Esophagus muscularis mucosa (tissue), 4 donors: ENCODE results near the gene TMEM82. TPM values are rescaled to one million over a fixed set of nuclear protein-coding genes. Genes with fewer than 3 reads are reported as not detected.

Experiments used
- DNase-seq: peaks from one replicate; pipeline ENCODE4 v3.0.0-alpha.2; 2017; ENCODE audit errors: extremely low spot score
- H3K27ac ChIP-seq, 4 donors: fragments of 200-600 bp; sonication (generic); replicated peaks in 1 of 4; 1 replicate in 3 of 4; 2 replicates in 1 of 4; pipeline ENCODE4 v1.5.1; 2016 to 2019; ENCODE audit warnings: mild to moderate bottlenecking in 1 of 4
- H3K27me3 ChIP-seq, 4 donors: fragments of 200-600 bp; sonication (generic); one replicate each; pipeline versions ENCODE4 v1.5.1 to v1.6.0; 2016 to 2019
- H3K36me3 ChIP-seq, 4 donors: fragments of 200-600 bp; sonication (generic); one replicate each; pipeline ENCODE4 v1.5.1; 2016 to 2019
- H3K4me1 ChIP-seq, 4 donors: fragments of 200-600 bp; sonication (generic); one replicate each; pipeline ENCODE4 v1.5.1; 2016 to 2019
- H3K4me3 ChIP-seq, 4 donors: fragments of 200-600 bp; sonication (generic); 1 replicate in 2 of 4; 2 replicates in 2 of 4; pipeline ENCODE4 v1.5.1; 2016 to 2019; ENCODE audit warnings: mild to moderate bottlenecking in 4 of 4, moderate library complexity in 1 of 4
- H3K9me3 ChIP-seq, 4 donors: fragments of 200-600 bp; sonication (generic); 1 replicate in 3 of 4; 2 replicates in 1 of 4; pipeline ENCODE4 v1.5.1; 2016 to 2019
- CTCF ChIP-seq, 3 experiments: fragments of 200-600 bp in 2 of 3; fragments of 450-650 bp in 1 of 3; sonication (generic) in 2 of 3; IDR thresholded peaks; one replicate each; pipeline ENCODE4 v1.5.1; 2017 to 2019; ENCODE audit warnings: antibody characterized with exemption in 3 of 3, mild to moderate bottlenecking in 2 of 3, moderate library complexity in 1 of 3
- EP300 ChIP-seq: sonication (generic); formaldehyde crosslinking; IDR thresholded peaks from one replicate; pipeline ENCODE4 v1.6.1; 2017; ENCODE audit warnings: antibody characterized with exemption
- POLR2A ChIP-seq: fragments of 450-650 bp; IDR thresholded peaks from one replicate; pipeline ENCODE4 v1.6.1; 2017; ENCODE audit warnings: antibody characterized with exemption, moderate library complexity, mild to moderate bottlenecking, low read depth
- POLR2AphosphoS5 ChIP-seq, 2 donors: sonication (generic); formaldehyde crosslinking; IDR thresholded peaks; one replicate each; pipeline ENCODE4 v1.6.1; 2017; ENCODE audit warnings: antibody characterized with exemption in 2 of 2
- WGBS: methylation state at CpG from one replicate; pipeline ENCODE4 v1.1.5; 2018; 5-methylcytosine and 5-hydroxymethylcytosine counted together
- intact Hi-C: fragments of 100-400 bp; cut with DNase I; formaldehyde crosslinking; loops from one replicate; pipeline ENCODE4 v1.15.1; 2023
- total RNA-seq, 4 donors: library from RNA; depleted of rRNA; stranded (reverse); fragments of >200 nt; gene quantifications; one replicate each; pipeline versions ENCODE4 v1.1.0 to v1.2.1, GENCODE V29; 2016

Gene TMEM82
- total RNA-seq, 4 donors from 2014 or later = not detected

- Histone ChIP-seq H3K36me3 (peaks cover 14 to 62% (median 51%) of the 10 kb centered on the region in 4 donors), H3K4me1 (peaks cover 14 to 35% (median 26%) of the 10 kb centered on the region in 4 donors), H3K27ac (no peak overlapping the region), H3K27me3 (no peaks in the 10 kb centered on the region), H3K4me3 (no peak overlapping the region), H3K9me3 (no peaks in the 10 kb centered on the region)
- no peak for DNase-seq
- intact Hi-C loops = no loop called here
- TF ChIP-seq CTCF (IDR thresholded peaks at IDR 0.05) (no peak), EP300 (no peak), POLR2A (no peak), POLR2AphosphoS5 (IDR thresholded peaks at IDR 0.05) (no peak)
- WGBS = 78% methylated on average over 19 of the region's 20 CpGs
Observed at GRCh38 chr1:15765495-15766194, 23.3 kb downstream of the TMEM82 start.

DNA sequence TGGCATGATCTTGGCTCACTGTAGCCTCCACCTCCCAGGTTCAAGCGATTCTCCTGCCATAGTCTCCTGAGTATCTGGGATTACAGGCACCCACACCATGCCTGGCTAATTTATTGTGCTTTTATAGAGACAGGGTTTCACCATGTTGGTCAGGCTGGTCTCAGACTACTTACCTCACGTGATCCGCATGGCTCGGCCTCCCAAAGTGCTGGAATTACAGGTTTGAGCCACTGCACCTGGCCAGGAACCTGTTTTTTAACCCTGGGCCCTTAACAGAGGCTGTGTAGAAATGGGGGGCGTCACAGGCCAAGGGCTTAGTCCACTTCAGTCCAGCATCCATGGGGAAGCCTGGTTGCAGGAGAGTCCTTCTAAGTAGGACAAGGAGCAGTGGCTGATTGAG, 25.6 kb downstream of the TMEM82 start:
- Histone ChIP-seq H3K9me3 (no peaks in the 10 kb centered on the region), H3K27ac (no peak overlapping the region), H3K4me1 (peaks cover 0 to 14% (median 7%) of the 10 kb centered on the region in 4 donors), H3K27me3 (no peaks in the 10 kb centered on the region), H3K36me3 (peaks cover 32 to 85% (median 73%) of the 10 kb centered on the region in 4 donors), H3K4me3 (no peak overlapping the region)
- DNase-seq = no peak
- intact Hi-C loops = no loop called here
- TF ChIP-seq POLR2A = no peak
- no peak for TF ChIP-seq CTCF (IDR thresholded peaks at IDR 0.05)
- TF ChIP-seq POLR2AphosphoS5 (IDR thresholded peaks at IDR 0.05) = no peak
- TF ChIP-seq EP300 = no peak
- 86% methylated on average over 4 of the region's 5 CpGs for WGBS

- H3K27me3 ChIP-seq = no peaks in the 10 kb centered on the region
- H3K27ac ChIP-seq = no peak overlapping the region
Observed at GRCh38 chr1:15768388-15768787, 26.1 kb downstream of the TMEM82 start.

GRCh38 chr1:15770313-15770962, 28.1 kb downstream of the TMEM82 start:
- no peaks in the 10 kb centered on the region for H3K27me3 ChIP-seq
- peaks cover 32 to 93% (median 81%) of the 10 kb centered on the region in 4 donors for H3K36me3 ChIP-seq
- no peak overlapping the region for H3K27ac ChIP-seq
- H3K4me1 ChIP-seq = no peaks in the 10 kb centered on the region
- no peak overlapping the region for H3K4me3 ChIP-seq
- no peak for DNase-seq
- no peaks in the 10 kb centered on the region for H3K9me3 ChIP-seq
- intact Hi-C loops = no loop called here
- no peak for TF ChIP-seq POLR2A
- no peak for TF ChIP-seq EP300
- TF ChIP-seq POLR2AphosphoS5 (IDR thresholded peaks at IDR 0.05) = no peak
- TF ChIP-seq CTCF (IDR thresholded peaks at IDR 0.05) = no peak
- 96% methylated on average over 14 of the region's 14 CpGs for WGBS

More at GRCh38 chr1:15768388-15768787, 26.1 kb downstream of the TMEM82 start:
- WGBS = 96% methylated on average over 2 of the region's 7 CpGs
- Histone ChIP-seq H3K9me3 (no peaks in the 10 kb centered on the region), H3K4me3 (no peak overlapping the region), H3K36me3 (peaks cover 33 to 89% (median 76%) of the 10 kb centered on the region in 4 donors), H3K4me1 (peaks cover 0 to 14% (median 7%) of the 10 kb centered on the region in 4 donors)
- no peak for TF ChIP-seq CTCF (IDR thresholded peaks at IDR 0.05)
- no peak for TF ChIP-seq EP300
- intact Hi-C loops = no loop called here
- DNase-seq = no peak
